T-helper 1 cell treated with Interleukin-12 subunit alpha and Interleukin-12 subunit beta and Interleukin-4 antibody, amounts not matched to agents 30 μg/mL and 1 μg/mL, for 36 hours (primary cell): ENCODE measurements around the gene FKBP8.
"Not testable (repeated sequence)": the region's sequence is repeated elsewhere in the genome, so short reads cannot be mapped to it uniquely, and the experiment has no call there.

ENCODE experiments used
- H3K27ac Mint-ChIP-seq: one replicate; pipeline ENCODE4 v1.8.0; 2021; ENCODE audit warnings: mild to moderate bottlenecking, mixed read lengths
- H3K27me3 Mint-ChIP-seq: one replicate; pipeline ENCODE4 v1.8.0; 2021; ENCODE audit warnings: low read depth, mixed read lengths
- H3K36me3 Mint-ChIP-seq: one replicate; pipeline ENCODE4 v1.8.0; 2021; ENCODE audit warnings: low read depth, mixed read lengths
- H3K4me1 Mint-ChIP-seq: one replicate; pipeline ENCODE4 v1.8.0; 2021; ENCODE audit warnings: low read depth, mixed read lengths
- H3K4me3 Mint-ChIP-seq: one replicate; pipeline ENCODE4 v1.8.0; 2021; ENCODE audit warnings: mild to moderate bottlenecking, moderate library complexity, mixed read lengths
- H3K9me3 Mint-ChIP-seq: one replicate; pipeline ENCODE4 v1.8.0; 2021; ENCODE audit warnings: mixed read lengths

FKBP8 gene

DNA sequence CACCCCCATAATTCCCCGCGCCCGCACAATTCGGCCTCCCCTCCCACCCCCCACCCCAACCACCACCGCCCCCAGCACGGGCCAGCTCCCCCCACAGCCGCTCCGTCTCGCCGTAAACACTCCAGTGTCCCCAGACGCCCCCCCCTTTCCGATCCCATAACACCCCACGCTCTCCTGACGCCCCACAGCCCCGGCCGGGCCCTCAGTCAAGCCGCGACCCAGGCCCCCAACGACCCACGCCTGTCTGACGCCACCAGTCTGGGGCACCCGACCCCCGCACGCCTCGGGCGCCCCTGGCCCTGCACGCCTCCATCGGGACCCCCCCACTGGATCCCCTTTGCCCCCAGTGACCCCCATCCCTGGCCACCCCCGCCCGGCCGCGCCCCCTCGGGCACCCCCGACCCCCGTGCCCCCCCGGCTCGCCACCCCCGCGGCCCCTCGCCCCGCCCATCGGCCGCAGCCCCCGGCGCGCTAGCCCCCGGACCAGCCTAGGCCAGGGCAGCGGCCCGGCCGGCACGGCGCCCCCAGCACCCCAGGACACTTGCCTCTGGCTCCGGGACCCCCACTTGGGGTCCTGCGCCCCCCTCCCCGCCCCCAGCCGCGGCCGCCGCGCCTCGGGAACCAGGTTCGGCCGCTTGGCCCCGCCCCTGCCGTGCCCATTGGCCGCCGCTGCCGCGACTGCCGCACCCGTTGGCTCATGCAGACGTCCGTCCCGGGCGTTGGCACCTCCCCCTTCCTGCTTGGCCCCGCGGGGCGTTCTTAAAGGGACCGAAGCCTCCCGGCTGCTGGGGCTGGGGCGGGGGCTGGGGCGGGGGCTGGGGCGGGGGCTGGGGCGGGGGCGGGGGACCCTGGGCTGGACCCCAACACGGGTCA lies at the start of gene FKBP8:
FKBP8 (minus strand) TSS at position 633 of the 873 bp plus-strand sequence. CDS start 1,603 bp downstream, outside the sequence.
- H3K27me3 Mint-ChIP-seq: no peaks in the 10 kb centered on the region
- H3K4me3 Mint-ChIP-seq: peak within 1 kb of the TSS; percentile 93

DNA sequence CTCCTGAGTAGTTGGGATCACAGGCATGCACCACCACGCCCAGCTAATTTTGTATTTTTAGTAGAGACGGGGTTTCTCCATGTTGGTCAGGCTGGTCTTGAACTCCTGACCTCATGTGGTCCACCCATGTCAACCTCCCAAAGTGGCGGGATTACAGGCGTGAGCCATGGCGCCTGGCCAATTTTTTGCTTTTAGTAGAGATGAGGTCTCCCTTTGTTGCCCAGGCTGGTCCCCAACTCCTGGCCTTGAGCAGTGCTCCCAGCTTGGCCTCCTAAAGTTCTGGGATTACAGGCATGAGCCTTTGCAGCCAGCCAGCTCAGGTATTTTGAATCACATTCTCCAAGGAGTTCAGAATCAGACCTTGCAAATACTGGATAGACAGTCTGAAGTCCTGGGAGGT lies 49.4 kb upstream of the FKBP8 start:
- not testable (repeated sequence) for H3K9me3 Mint-ChIP-seq, H3K27ac Mint-ChIP-seq, H3K4me3 Mint-ChIP-seq
- Mint-ChIP-seq H3K4me1 (peaks cover 27% of the 10 kb centered on the region), H3K36me3 (peaks cover 12% of the 10 kb centered on the region), H3K27me3 (peaks cover 13% of the 10 kb centered on the region)

More for the DNA sequence above, at the start of gene FKBP8:
- no peaks in the 10 kb centered on the region for H3K9me3 Mint-ChIP-seq
- peak within 1 kb of the TSS; percentile 99 for H3K27ac Mint-ChIP-seq
- peaks cover 18% of the 10 kb centered on the region for H3K4me1 Mint-ChIP-seq
- peaks cover 9% of the 10 kb centered on the region for H3K36me3 Mint-ChIP-seq

DNA sequence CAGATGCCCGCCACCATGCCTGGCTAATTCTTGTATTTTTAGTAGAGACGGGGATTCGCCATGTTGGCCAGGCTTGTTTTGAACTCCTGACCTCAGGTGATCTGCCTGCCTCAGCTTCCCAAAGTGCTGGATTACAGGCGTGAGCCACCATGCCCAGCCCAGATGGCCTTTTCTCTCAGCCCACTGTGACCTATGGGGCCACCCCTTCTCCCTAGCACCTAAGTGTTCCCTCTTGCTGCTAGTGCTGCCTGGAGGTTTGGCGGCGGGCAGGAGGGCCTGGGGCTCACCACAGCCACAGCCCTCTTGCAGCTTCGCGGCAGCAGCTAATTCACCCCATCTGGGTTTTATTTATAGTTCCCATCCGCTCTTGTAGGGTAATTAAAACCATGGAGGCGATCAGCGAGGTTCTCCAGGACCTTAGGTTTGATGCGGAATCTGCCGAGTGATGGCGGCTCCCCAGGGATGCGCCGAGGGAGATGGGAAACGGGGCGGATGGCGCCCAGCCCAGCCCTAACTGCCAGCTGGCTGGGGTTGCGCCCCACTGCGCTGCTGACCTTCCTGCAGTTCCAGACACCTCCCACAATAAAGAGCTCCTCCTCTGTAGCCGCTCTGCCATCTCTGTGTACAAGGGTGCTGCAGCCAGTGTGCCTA lies 48.5 kb upstream of the FKBP8 start:
- peak overlapping the region; percentile 51 for H3K4me3 Mint-ChIP-seq
- H3K36me3 Mint-ChIP-seq: peaks cover 12% of the 10 kb centered on the region
- H3K27me3 Mint-ChIP-seq: peaks cover 13% of the 10 kb centered on the region
- peaks cover 29% of the 10 kb centered on the region for H3K4me1 Mint-ChIP-seq
- no peaks in the 10 kb centered on the region for H3K9me3 Mint-ChIP-seq
- no peak overlapping the region for H3K27ac Mint-ChIP-seq

DNA sequence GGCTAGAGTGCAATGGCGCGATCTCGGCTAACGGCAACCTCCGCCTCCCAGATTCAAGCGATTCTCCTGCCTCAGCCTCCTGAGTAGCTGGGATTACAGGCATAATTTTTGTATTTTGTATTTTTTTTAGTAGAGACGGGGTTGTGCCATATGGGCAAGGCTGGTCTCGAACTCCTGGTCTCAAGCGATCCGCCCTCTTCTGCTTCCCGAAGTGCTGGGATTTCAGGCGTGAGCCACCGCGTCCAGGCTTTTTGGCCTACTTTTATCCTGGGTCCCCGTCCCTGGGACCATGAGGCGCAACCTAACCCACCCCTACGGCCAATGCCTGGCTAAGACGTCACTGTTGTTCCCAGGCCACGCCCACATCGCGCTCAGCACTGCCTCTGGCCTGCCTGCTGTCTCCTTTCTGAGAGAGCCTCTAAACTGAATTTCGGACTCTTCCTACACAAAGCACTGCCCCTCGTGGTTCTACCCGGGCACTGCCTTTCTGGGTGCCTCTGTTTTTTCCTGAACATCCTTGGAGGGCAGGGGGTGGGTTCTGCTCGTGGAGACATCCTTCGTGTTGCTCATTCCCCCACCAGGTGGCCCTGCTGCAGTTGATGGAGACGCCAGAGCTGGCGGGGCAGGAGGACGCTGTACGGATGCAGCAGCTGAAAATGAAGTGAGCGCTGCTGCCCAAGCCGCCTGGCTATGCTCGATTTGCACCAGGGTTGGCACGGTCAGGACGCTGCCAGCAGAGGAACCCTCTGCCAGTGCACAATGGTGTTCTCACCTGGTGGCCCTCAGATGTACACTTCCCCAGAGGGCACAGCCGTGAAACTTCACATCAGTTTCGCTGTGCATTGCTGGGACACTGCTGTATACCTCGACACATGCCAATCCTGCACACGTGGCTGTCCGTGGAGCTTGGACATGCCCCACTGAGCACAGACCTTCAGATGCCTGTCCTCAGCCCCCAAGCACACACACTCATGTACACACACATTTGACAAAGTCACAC lies 47.2 kb upstream of the FKBP8 start:
- Mint-ChIP-seq H3K27me3 (peaks cover 7% of the 10 kb centered on the region), H3K4me1 (peaks cover 35% of the 10 kb centered on the region), H3K9me3 (no peaks in the 10 kb centered on the region), H3K4me3 (peak overlapping the region; percentile 88), H3K27ac (peak overlapping the region; percentile 87), H3K36me3 (peaks cover 12% of the 10 kb centered on the region)

DNA sequence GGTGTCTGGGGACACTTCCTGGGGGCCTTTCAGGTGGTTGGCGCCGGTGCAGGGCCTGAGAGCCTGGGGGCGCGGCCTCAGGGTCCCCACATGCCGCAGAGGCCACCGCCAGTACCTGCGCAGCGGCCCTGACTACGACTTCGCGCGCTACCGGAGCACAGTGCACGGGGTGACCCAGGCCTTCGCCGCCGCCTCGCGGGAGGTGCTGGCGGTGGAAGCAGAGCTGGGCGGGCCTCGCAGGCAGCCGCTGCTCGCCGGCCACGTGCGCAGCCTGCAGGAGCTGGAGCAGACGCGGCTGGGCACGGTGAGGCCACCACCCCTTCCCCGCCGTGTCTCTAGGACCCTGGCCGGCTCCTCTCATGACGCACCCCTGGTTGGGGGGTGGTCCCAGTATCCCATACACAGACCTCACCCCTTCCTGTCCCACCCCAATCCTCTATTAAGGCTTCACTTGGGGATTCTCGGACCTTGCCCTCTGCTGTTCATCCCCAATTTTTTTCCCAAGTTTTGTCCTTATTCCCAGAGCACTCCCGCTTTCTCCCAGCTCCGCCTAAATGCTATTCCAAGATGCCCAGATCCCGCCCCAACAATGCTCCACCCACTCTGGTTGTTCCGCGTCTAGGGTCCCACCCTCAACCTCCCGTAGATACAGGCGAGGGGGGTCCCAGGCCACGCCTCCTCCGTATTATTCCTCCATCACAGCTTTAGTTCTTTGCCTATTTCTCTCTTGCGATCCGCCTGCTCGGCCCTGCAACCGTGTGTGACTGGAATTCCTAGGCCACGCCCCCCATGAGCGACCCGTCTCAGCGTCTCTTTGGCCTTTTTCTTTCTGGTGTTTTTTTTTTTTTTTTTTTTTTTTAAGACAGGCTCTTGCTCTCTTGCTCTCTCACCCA lies 46.3 kb upstream of the FKBP8 start:
- Mint-ChIP-seq H3K27me3 (peaks cover 2% of the 10 kb centered on the region), H3K36me3 (peaks cover 11% of the 10 kb centered on the region), H3K4me1 (peaks cover 38% of the 10 kb centered on the region), H3K27ac (peak overlapping the region; percentile 94), H3K9me3 (no peaks in the 10 kb centered on the region), H3K4me3 (peak overlapping the region; percentile 88)

DNA sequence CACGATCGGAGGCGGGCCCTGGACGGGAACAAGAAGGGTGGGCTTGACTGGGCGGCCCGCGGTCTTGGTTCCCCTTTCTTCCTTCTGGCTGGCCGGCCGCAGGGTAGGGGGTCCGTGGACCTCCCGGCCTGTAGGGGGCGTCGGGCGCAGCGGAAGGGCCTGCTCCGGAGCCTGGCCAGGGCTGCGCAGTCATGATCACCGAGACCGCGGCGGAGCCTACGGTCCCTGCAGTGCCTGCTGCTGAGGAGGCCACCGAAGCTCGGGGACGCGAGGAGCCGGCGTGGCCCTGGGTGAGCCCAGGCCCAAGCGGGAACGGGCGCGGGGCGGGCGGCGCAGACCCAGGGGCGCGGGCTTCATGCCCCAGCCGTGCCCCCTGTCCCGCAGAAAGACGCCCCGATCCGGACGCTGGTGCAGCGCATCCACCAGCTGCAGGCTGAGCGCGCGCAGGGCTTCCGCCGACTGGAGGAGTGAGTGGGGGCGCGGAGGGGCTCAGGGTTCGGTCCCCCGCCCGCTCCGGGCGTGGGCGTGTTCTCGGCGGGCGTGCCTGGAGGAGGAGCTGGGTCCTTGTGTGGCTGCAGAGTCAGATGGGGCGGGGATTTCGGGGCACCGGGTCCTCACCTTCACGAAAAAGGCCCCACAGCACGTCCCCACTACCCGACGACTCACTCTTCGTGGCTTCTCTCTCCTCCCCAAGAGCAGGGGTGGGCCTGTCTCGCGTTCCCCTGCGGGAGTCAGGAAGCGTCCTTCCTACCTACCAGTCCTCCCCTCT lies 45.4 kb upstream of the FKBP8 start, which contains the start of gene REX1BD:
REX1BD (plus strand) TSS at position 188 of the 769 bp plus-strand sequence; CDS start at position 192, 4 bp downstream.
- H3K4me1 Mint-ChIP-seq: peaks cover 40% of the 10 kb centered on the region
- peak within 1 kb of the TSS; percentile 88 for H3K4me3 Mint-ChIP-seq
- peak within 1 kb of the TSS; percentile 95 for H3K27ac Mint-ChIP-seq
- H3K9me3 Mint-ChIP-seq: no peaks in the 10 kb centered on the region
- no peaks in the 10 kb centered on the region for H3K27me3 Mint-ChIP-seq
- peaks cover 11% of the 10 kb centered on the region for H3K36me3 Mint-ChIP-seq

DNA sequence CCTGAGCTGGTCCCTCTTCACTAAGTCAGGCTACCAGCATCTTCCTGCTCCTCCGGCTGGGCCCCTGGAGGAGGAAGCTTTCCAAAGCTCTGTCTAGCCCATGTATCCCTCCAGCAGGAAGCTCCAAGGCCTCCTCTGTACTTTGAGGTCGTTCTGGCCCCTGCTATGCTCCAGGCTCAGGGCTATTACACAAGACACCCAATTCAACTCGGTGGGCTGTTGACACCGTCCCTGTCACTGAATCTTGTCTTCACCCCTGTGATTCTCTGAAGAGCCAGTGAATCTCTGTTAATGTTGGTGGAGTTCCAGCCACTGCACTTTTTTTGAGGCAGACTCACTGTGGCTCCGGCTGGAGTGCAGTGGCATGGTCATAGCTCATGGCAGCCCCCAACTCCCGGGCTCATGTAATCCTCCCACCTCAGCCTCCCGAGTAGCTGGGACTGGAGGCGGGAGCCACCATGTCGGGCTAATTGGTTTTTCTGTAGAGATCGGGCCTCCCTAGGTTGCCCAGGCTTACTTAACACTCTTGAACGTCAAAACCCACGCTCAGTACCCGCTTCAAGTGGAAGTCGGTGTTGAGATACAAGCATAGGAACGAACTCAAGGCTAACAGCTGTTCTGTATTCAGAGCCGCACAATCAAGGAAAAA lies 44.7 kb upstream of the FKBP8 start:
- Mint-ChIP-seq H3K9me3 (no peaks in the 10 kb centered on the region), H3K36me3 (peaks cover 11% of the 10 kb centered on the region), H3K4me1 (peaks cover 36% of the 10 kb centered on the region), H3K27me3 (no peaks in the 10 kb centered on the region), H3K4me3 (peak overlapping the region; percentile 88), H3K27ac (peak overlapping the region; percentile 95)

DNA sequence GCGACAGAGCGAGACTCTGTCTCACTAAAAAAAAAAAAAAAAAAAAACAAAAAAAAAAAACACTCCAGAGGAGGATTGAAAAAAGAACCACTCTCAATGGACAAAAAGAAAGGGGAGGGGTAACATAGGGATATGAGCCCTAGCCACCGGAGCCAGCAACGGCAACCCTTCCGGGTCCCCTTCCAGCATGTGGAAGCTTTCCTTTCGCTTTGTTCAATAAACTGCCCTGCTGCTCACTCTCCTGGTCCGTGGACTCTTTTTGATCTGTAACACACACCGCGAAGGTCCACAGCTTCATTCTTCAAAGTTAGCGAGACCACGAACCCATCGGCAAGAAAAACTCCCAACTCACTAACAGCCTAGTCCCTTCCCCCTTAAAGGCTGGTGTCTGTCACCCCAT lies 44.2 kb upstream of the FKBP8 start:
- H3K27me3 Mint-ChIP-seq: no peaks in the 10 kb centered on the region
- H3K4me1 Mint-ChIP-seq: peaks cover 36% of the 10 kb centered on the region
- H3K36me3 Mint-ChIP-seq: peaks cover 11% of the 10 kb centered on the region
- no peaks in the 10 kb centered on the region for H3K9me3 Mint-ChIP-seq
- peak overlapping the region; percentile 88 for H3K4me3 Mint-ChIP-seq
- H3K27ac Mint-ChIP-seq: peak overlapping the region; percentile 95

DNA sequence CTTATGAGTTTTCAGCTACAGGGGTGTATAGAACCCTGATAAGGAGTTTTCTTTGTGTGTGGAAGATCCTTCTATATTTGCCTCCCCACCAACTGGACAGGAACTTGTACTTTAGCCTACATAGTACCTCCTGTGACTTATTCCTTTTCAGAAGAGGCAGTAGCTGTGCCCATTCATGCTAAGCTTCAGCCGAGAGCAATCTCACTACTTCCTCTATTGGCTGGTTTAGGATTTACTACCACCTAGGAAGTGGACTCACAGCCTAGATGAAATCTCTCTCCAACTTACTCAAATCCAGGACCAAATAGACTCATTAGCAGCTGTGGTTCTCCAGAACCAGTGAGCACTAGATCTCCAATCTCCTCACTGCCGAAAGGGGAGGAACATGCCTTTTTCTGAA lies 42.9 kb upstream of the FKBP8 start:
- no peaks in the 10 kb centered on the region for H3K9me3 Mint-ChIP-seq
- H3K4me1 Mint-ChIP-seq: peaks cover 36% of the 10 kb centered on the region
- H3K4me3 Mint-ChIP-seq: no peak overlapping the region
- H3K27me3 Mint-ChIP-seq: no peaks in the 10 kb centered on the region
- peak overlapping the region; percentile 57 for H3K27ac Mint-ChIP-seq
- H3K36me3 Mint-ChIP-seq: peaks cover 8% of the 10 kb centered on the region

DNA sequence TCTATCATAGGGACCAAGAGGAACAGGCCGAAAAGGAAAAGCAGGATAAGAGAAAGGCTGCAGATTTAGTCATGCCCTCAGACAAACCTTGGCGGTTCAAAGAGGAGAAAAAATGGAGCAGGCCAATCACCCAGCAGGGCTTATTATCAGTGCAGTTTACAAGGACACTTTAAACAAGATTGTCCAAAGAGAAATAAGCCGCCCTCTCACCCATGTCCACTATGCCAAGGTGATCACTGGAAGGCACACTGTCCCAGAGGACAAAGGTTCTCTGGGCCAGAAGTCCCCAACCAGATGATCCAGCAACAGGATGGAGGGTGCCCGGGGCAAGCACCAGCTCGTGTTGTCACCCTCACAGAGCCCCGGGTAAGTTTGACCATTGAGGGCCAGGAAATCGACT lies 36.9 kb upstream of the FKBP8 start:
- Mint-ChIP-seq H3K27me3 (no peaks in the 10 kb centered on the region), H3K9me3 (no peaks in the 10 kb centered on the region), H3K27ac (no peak overlapping the region), H3K36me3 (peaks cover 12% of the 10 kb centered on the region), H3K4me3 (no peak overlapping the region), H3K4me1 (peaks cover 6% of the 10 kb centered on the region)

DNA sequence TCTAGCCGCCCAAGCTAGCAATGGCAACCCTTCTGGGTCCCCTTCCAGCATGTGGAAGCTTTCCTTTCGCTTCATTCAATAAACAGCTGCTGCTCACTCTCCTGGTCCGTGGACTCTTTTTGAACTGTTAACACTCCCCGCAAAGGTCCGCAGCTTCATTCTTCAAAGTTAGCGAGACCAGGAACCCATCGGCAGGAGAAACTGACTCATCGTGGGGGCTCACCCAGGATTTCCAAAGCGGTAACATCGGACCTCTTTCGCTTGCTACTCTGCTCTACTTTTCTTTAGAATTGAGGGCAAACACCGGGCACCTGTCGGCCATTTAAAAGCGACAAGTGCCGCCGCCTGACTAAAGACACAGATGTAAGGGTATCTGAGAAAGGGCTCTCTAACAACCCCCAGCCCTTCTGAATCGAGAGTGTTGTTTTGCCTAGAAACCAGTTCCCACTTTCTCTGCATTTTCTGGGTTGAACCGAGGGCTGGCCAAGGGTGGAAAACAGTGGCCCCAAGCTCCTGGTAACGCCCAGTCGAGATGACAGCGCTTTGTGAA lies 34.1 kb upstream of the FKBP8 start:
- Mint-ChIP-seq H3K4me1 (peaks cover 11% of the 10 kb centered on the region), H3K36me3 (peaks cover 29% of the 10 kb centered on the region), H3K27ac (no peak overlapping the region), H3K9me3 (no peaks in the 10 kb centered on the region), H3K4me3 (no peak overlapping the region), H3K27me3 (no peaks in the 10 kb centered on the region)

DNA sequence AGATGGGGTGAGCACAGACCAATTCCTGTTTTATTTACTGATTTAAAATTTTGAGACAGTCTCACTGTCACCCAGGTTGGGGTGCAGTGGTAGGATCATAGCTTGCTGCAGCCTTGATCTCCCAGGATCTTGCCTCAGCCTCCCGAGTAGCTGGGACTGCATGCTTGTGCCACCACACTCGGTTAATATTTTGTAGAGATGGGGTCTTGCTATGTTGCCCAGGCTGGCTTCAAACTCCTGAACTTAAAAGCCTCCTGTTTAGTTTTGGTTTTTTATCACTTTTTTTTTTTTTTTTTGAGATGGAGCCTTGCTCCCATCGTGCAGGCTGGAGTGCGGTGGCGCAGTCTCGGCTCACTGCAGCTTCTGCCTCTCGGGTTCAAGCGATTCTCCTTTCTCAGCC lies 33.0 kb upstream of the FKBP8 start:
- H3K4me1 Mint-ChIP-seq: peaks cover 13% of the 10 kb centered on the region
- H3K4me3 Mint-ChIP-seq: no peak overlapping the region
- H3K9me3 Mint-ChIP-seq: no peaks in the 10 kb centered on the region
- no peaks in the 10 kb centered on the region for H3K27me3 Mint-ChIP-seq
- peaks cover 34% of the 10 kb centered on the region for H3K36me3 Mint-ChIP-seq
- no peak overlapping the region for H3K27ac Mint-ChIP-seq
